GM19025 (cell line): ENCODE data around the gene NSD1.

Experiments used
- ATAC-seq: cut with Tn5 transposase; IDR thresholded peaks from one replicate; pipeline ENCODE4 v1.9.1; 2021; ENCODE audit warnings: mild to moderate bottlenecking, low read depth, moderate library complexity; ENCODE audit not compliant: unreplicated experiment

The NSD1 gene

GRCh38 chr5:177315411-177315810 lies 181.8 kb downstream of the NSD1 start:
- no peak for ATAC-seq

- no peak for ATAC-seq
These were observed 182.4 kb downstream of the NSD1 start for GRCh38 chr5:177316005-177316404.

DNA sequence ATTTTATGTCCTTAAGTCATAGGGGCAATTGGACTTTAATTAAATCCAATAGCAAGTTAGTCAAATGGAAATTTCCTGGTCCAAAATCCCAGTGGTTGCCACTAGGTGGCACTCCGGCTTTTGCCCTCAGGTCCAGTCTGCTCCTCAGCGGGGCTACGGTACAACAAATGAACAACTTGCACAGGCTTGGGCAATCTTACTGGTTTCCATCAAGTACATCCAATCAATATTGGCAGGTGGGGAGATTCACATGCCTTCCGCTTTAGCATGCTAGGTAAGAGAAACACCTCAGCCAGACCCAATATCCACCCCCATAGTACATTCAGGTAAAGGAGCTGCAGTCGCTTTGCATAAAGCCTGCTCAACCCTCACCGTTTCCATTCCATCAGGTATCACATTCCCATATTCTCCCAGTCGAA lies 184.4 kb downstream of the NSD1 start:
- no peak for ATAC-seq

DNA sequence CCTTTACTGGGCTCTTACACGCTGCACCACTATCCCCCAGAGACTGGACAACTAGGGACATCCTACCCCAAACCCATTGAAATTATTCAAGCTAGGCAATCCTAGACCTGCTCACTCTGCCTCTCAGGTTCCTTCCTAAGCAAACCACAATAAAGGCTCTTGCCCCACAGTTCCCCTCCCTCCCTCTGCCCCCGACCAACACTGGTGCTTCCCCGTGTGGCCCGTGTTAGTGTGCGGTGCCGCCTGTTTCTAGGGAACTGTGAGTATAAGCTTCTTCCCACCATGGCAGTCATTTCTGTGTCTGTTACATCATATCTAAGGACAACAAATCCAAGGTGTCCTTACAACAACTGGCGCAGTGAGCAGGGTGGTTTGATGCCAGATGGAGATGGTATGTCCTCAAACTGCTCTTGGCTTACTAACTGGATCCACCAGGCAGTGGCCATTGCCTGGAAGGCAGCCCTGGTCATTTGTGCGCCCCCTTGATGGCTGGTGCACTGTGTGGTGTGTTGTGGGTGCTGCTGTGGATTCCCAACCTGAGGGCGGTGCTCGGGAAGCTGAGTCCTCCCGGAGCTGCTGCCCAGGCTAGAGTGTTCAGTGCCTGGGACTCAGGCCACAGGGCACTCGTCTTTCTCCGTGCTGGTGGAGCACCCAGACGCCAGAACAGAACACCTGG lies 186.5 kb downstream of the NSD1 start:
- ATAC-seq: no peak

DNA sequence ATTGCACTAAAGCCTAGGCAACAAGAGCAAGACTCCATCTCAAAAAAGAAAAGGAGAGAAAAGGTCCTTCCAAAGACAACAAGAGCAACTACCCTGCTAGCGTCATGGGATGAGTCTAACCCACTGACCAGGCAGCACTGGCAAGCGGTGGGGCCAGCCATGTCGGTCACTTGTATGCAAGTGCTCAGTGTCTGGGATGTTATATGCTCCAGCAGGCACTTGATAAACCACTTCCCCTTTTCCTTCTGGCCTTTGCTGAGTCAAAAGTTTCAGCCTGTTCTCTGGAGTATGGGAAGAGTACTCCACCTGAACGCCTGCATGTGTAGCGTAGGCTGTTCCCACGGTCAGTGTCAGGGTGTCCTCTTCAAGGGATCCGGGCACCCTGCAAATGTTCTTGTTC lies 187.3 kb downstream of the NSD1 start:
- no peak for ATAC-seq

DNA sequence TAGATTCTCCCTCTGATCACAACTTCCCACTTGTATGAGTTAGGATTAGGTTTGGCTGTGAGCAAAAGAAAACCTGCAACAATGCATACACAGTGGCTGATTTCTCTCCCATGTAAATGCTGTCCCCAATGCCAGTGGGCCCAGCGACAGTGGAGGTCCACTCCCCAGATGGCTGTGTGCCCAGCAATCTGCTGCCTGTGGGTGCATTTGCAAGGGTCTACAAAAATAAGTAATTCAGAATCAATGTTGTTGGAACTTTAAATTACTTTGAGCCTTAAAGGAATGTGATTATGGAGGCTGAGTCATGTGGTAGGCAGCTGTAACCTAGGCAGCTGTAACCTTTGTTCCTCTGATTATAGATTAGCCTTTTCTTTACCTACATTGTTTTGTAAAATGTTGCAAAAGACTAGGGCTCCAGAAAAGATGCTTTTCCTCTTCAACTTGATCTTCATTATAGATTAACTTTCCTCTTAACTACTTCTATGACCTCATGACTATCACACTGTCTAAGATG lies 192.4 kb downstream of the NSD1 start:
- no peak for ATAC-seq

DNA sequence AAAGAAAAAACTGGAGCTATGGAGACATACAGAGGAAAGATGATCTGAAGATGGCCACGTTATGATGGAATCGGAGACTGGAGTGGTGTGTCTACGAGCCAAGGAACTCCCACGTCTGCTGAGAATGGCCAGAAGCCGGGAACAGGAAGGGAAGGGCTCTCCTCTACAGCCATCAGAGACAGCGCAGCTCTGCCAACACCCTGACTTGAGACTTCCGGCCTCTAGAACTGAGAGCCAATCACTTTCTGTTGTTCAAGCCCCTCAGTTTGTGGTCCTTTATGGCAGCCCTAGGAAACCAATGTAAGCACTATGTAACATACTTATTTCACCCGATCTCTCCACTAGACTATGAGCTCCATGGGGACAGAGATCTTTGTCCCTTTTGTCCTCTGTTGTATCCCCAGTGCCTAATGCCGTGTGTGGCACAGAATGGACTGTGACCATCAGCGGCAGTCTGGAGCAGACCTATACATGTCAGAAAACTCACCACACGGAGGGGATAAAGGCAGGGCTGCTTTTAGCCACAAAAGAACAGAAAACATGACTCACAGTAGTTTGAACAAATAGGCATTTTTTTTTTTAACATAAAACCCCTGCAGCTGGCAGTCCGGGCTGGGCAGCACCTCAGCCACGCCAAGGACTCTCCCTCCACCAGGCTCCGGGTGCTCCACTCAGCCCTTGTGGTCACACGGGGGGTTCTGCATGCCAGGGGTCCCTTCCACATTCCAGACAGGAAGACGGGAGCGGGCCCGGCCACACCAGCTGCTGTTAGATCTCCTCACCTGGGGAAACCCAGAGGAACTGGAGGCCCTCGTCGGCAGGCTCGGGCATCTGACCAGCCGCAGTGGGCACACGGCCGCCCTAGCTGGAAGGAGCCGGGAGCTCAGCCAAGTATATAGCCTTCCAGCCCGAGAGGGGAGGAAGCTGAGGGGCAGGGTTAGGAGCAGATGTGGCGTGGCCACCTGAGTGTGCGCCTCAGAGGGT lies 194.3 kb downstream of the NSD1 start:
- ATAC-seq: no peak

- ATAC-seq: no peak
These were observed 195.1 kb downstream of the NSD1 start for GRCh38 chr5:177328545-177329231.

- ATAC-seq: no peak
These were observed 196.3 kb downstream of the NSD1 start for GRCh38 chr5:177329883-177330282.

DNA sequence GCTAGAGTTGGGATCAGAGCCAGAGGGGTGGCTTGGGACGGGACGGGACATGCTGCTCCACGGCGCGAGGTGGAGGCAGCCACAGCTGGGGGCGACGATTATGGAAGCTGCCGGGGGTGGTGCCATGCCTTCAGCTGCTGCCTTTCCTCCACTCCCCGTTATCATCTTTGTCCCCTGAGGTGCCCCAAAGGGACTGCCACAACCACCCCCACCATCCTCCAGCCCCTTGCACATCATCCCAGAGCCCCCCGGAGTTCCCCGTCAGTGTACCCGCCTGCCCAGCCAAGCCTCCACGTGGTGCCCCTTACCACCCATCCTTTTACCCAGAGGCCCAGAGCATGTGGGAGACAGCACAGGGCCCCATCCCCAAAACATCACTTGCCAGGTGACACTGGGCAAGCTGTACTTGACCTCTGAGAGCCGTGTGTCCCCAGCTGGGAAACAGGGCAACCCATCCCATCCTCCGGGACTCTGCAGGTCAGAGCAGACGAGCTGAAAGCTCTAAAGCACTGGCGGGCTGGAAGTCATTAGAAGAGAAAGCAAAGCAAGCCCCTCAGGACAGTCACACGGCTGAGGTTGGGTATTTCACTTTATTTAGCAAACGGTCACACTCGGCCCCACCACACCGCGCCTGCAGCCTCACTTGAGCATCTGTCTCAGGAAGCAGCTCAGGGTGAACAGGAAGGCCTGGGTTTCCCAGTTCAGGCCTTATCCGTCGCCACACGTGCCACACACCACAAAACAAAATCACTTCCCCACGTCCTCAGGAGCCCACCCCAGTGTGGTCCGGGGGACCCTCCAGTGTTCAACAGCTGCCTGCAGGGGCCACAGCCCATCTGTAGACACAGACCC lies 197.6 kb downstream of the NSD1 start:
- ATAC-seq: no peak

- no peak for ATAC-seq
These were observed 198.7 kb downstream of the NSD1 start for GRCh38 chr5:177332031-177332895.

DNA sequence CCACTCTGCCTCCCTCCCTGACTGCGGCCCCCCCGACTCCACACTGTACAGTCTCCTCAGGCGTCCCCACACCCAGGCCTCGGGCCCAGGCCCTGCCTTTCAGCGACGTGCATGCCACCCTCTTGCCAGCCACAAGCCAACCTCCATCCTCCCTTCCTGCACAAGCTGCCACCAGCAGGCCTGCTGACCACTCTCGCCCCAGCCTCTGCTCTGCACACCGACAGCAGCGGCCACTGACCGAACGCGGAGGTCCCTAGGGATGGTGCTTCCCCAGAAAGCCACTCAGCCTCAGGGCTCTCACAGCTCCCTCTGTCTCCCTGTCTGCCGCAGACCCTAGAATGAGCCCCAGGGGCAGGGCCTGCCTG lies 199.3 kb downstream of the NSD1 start:
- ATAC-seq: no peak

DNA sequence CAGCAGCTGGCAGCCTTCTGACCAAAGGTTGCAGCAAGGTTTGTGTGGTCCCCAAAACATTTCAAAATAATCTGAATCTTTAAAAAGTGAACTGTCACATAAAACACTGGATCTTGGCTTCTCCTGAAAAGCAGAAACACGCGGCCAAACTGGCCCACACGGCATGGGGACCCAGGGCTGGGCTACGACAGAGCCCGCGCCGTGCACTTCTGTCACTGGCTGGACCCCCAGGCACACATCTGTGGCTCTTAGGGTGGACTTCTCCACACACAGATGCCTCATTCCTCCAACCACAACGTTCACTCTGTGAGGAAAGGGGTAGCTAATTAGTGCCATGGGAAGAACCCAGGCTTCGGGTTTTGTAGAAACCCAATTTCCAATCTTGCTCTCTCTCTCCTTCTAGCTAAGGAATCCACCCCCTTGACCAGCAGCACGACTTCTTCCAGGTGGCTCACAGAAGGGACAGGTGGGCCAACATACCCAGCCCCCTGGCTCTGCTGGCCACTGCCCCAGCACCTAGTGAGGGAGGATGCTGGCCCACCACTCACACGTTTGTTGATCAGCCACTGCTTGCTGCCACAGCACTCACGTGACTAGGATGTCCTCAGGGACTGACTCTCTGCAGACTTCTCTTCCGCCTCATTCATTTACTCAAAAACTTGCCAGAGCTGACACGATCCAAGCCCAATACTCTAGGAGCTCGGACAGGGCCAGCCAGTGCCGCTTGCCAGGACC lies 200.0 kb downstream of the NSD1 start:
- no peak for ATAC-seq

- ATAC-seq: no peak
These were observed 200.6 kb downstream of the NSD1 start for GRCh38 chr5:177334155-177334551.

- ATAC-seq: no peak
These were observed 201.5 kb downstream of the NSD1 start for GRCh38 chr5:177334781-177335700.

GRCh38 chr5:177335701-177336065 lies 202.1 kb downstream of the NSD1 start:
- no peak for ATAC-seq

DNA sequence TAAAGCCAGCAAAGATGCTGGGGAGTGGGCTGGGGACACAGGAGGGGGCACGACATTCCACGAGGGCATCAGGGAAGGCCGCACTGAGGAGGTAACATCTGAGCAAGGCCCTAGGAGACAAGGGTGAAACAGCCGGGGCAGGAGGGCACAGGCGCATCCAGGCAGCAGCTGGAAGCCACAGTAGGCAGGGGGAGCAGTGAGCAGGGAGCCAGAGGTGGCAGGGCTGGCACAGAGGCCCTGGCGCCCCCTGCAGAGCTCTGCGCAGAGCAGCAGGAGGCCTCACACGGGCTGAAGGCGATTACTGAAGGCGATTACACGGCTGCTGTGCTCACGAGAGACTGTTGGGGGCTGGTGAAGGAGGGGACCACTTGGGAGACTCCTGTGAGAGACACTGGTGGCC lies 202.5 kb downstream of the NSD1 start:
- ATAC-seq: no peak
